ENCODE data around the gene ERN1.

ERN1 gene

GRCh38 chr17:64084086-64084939 is 45.6 kb downstream of the ERN1 start:
- peak; percentile 84 for DNase-seq (ENCODE audit: low spot score)

GRCh38 chr17:64083563-64084085 is 46.3 kb downstream of the ERN1 start:
- DNase-seq (ENCODE audit: low spot score) = peak; percentile 27

- DNase-seq (ENCODE audit: low spot score) = no peak
Measured at GRCh38 chr17:64083093-64083492, 46.9 kb downstream of the ERN1 start.

- DNase-seq (ENCODE audit: low spot score) = peak; percentile 100
Measured at GRCh38 chr17:64081802-64082799, 47.8 kb downstream of the ERN1 start.

GRCh38 chr17:64080174-64080618 is 49.7 kb downstream of the ERN1 start:
- DNase-seq (ENCODE audit: low spot score) = no peak

- DNase-seq (ENCODE audit: low spot score) = no peak
Measured at GRCh38 chr17:64077379-64077778, 52.6 kb downstream of the ERN1 start.

- no peak for DNase-seq (ENCODE audit: low spot score)
Measured at GRCh38 chr17:64075913-64076312, 54.0 kb downstream of the ERN1 start.

GRCh38 chr17:64074704-64075426 is 55.1 kb downstream of the ERN1 start:
- no peak for DNase-seq (ENCODE audit: low spot score)

- no peak for DNase-seq (ENCODE audit: low spot score)
Measured at GRCh38 chr17:64073771-64074703, 55.9 kb downstream of the ERN1 start.

GRCh38 chr17:64071111-64071510 is 58.8 kb downstream of the ERN1 start:
- no peak for DNase-seq (ENCODE audit: low spot score)

- no peak for DNase-seq (ENCODE audit: low spot score)
Measured at GRCh38 chr17:64070213-64070612, 59.7 kb downstream of the ERN1 start.

- no peak for DNase-seq (ENCODE audit: low spot score)
Measured at GRCh38 chr17:64069143-64069542, 60.8 kb downstream of the ERN1 start.

GRCh38 chr17:64067657-64068056 is 62.3 kb downstream of the ERN1 start:
- DNase-seq (ENCODE audit: low spot score) = no peak

- no peak for DNase-seq (ENCODE audit: low spot score)
Measured at GRCh38 chr17:64066716-64067115, 63.2 kb downstream of the ERN1 start.

GRCh38 chr17:64065161-64065560 is 64.8 kb downstream of the ERN1 start:
- DNase-seq (ENCODE audit: low spot score) = no peak

GRCh38 chr17:64064331-64064730 is 65.6 kb downstream of the ERN1 start:
- DNase-seq (ENCODE audit: low spot score) = no peak

GRCh38 chr17:64063766-64064224 is 66.1 kb downstream of the ERN1 start:
- DNase-seq (ENCODE audit: low spot score) = peak; percentile 14

GRCh38 chr17:64063088-64063487 is 66.9 kb downstream of the ERN1 start:
- no peak for DNase-seq (ENCODE audit: low spot score)

GRCh38 chr17:64061178-64061898 is 68.6 kb downstream of the ERN1 start:
- no peak for DNase-seq (ENCODE audit: low spot score)

- no peak for DNase-seq (ENCODE audit: low spot score)
Measured at GRCh38 chr17:64060331-64060730, 69.6 kb downstream of the ERN1 start.

All from SW480 (cell line).